Vagina (tissue), 2 donors: ENCODE data around the gene F3. TPM values are rescaled to one million over a fixed set of nuclear protein-coding genes. Genes with fewer than 3 reads are reported as not detected.

Source experiments
- DNase-seq, 2 donors: peaks; one replicate each; pipeline ENCODE4 v3.0.0-alpha.2; 2017; ENCODE audit errors: extremely low spot score in 2 of 2
- H3K27ac ChIP-seq: fragments of 200-600 bp; sonication (generic); one replicate; pipeline ENCODE4 v1.5.1; 2019
- H3K27me3 ChIP-seq: fragments of 200-600 bp; sonication (generic); one replicate; pipeline ENCODE4 v1.5.1; 2019
- H3K36me3 ChIP-seq, 2 donors: fragments of 200-600 bp; sonication (generic); one replicate each; pipeline ENCODE4 v1.5.1; 2017 to 2019
- H3K4me1 ChIP-seq: fragments of 200-600 bp; sonication (generic); one replicate; pipeline ENCODE4 v1.5.1; 2019
- H3K4me3 ChIP-seq, 2 donors: fragments of 200-600 bp; sonication (generic); 1 replicate in 1 of 2; 2 replicates in 1 of 2; pipeline ENCODE4 v1.5.1; 2016 to 2019
- H3K9me3 ChIP-seq: fragments of 200-600 bp; sonication (generic); one replicate; pipeline ENCODE4 v1.5.1; 2019
- CTCF ChIP-seq, 3 experiments: fragments of 450-650 bp in 2 of 3; fragments of 200-600 bp in 1 of 3; sonication (generic) in 1 of 3; IDR thresholded peaks; one replicate each; pipeline ENCODE4 v1.5.1; 2017 to 2019; ENCODE audit warnings: antibody characterized with exemption in 3 of 3, mild to moderate bottlenecking in 2 of 3, moderate library complexity in 2 of 3
- POLR2A ChIP-seq, 2 donors: fragments of 450-650 bp; IDR thresholded peaks; one replicate each; pipeline ENCODE4 v1.6.1; 2017; ENCODE audit warnings: antibody characterized with exemption in 2 of 2, mild to moderate bottlenecking in 2 of 2, moderate library complexity in 2 of 2
- POLR2AphosphoS5 ChIP-seq, 2 donors: sonication (generic); formaldehyde crosslinking; IDR thresholded peaks; one replicate each; pipeline ENCODE4 v1.9.0; 2017; ENCODE audit warnings: antibody characterized with exemption in 2 of 2, mild to moderate bottlenecking in 2 of 2, low read depth in 1 of 2; ENCODE audit not compliant: insufficient read depth in 1 of 2
- intact Hi-C: fragments of 100-400 bp; cut with DNase I; formaldehyde crosslinking; loops from one replicate; pipeline ENCODE4 v1.15.1; 2023
- total RNA-seq: library from RNA; depleted of rRNA; stranded (reverse); fragments of >200 nt; gene quantifications from one replicate; pipeline ENCODE4 v1.2.3, GENCODE V29; 2016

Gene F3
- total RNA-seq, 1 donor from 2014 or later, result 63.6 TPM

DNA sequence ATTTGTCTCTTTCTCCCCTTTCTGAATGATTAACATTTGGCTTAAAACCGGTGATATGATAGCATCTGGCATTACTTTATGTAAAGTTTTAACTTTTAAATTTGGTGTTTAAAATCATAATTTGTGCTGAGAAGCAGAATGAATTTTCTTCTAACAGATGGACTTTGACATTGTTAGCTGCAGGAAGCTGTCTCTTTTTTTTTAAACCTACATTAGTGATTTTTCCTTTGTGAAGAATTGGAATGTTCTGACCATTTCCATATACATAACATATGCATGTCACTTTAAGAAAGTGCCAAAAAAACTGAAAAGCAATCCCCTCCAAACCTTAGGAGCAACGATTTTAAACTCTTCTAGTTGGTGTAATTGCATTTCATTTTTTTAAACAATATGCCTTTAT, 22.2 kb downstream of the F3 start:
- Histone ChIP-seq H3K27me3 (no peaks in the 10 kb centered on the region), H3K27ac (no peak overlapping the region), H3K4me1 (no peaks in the 10 kb centered on the region), H3K36me3 (peaks cover 0 to 10% of the 10 kb centered on the region in 2 donors), H3K9me3 (no peaks in the 10 kb centered on the region), H3K4me3 (no peak overlapping the region)
- intact Hi-C loops, result loop anchor here (5.0 kb wide), 1 partner anchor 288 kb away; no protein-coding TSS in a partner anchor
- no peak for DNase-seq
- TF ChIP-seq CTCF (IDR thresholded peaks at IDR 0.05), result no peak
- TF ChIP-seq POLR2A (IDR thresholded peaks at IDR 0.05), result no peak
- no peak for TF ChIP-seq POLR2AphosphoS5 (IDR thresholded peaks at IDR 0.05; ENCODE audit: insufficient read depth in 1 of 2, low read depth in 1 of 2)

DNA sequence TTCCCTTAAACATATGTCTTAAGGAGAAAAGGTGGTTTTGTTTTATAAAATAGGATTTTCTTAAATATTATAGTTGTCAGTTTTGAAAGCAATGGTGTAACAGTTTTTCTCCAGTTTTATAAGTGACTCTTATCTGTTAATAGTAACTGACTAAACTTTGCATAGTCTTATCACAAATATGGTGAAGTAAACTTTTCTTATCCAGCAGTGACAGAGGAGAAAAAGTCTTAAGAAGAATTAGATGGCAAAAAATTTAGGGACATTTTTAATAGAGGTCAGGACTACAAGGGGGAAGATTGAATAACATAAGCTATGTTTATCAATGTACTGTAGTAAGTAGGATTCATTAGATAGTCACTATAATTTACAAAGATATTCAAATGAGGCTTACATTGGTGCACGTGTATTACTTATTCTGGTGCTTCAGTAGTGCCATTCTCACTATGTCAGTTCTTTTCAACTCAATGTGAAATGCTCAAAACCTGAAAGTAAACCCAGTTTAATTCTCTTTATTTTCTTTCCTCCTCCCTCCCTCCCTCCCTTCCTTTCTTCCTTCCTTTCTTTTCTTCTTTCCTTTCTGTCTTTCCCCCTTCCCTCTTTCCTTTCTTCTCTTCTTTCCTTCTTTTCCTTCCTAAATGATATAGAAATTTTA, 26.1 kb downstream of the F3 start:
- H3K27me3 ChIP-seq, result no peaks in the 10 kb centered on the region
- TF ChIP-seq POLR2A (IDR thresholded peaks at IDR 0.05) (no peak), CTCF (IDR thresholded peaks at IDR 0.05) (no peak)
- intact Hi-C loops, result loop anchor here (5.0 kb wide), 1 partner anchor 292 kb away; no protein-coding TSS in a partner anchor

GRCh38 chr1:94514095-94514727, 27.3 kb downstream of the F3 start:
- no peak for DNase-seq
- no peak for TF ChIP-seq CTCF (IDR thresholded peaks at IDR 0.05)
- no peak for TF ChIP-seq POLR2AphosphoS5 (IDR thresholded peaks at IDR 0.05; ENCODE audit: insufficient read depth in 1 of 2, low read depth in 1 of 2)
- TF ChIP-seq POLR2A (IDR thresholded peaks at IDR 0.05), result no peak

More for the DNA sequence above, 26.1 kb downstream of the F3 start:
- no peaks in the 10 kb centered on the region for H3K4me1 ChIP-seq
- DNase-seq, result no peak
- no peaks in the 10 kb centered on the region for H3K9me3 ChIP-seq
- H3K27ac ChIP-seq, result no peak overlapping the region
- H3K36me3 ChIP-seq, result peaks cover 0 to 16% of the 10 kb centered on the region in 2 donors
- no peak overlapping the region for H3K4me3 ChIP-seq

DNA sequence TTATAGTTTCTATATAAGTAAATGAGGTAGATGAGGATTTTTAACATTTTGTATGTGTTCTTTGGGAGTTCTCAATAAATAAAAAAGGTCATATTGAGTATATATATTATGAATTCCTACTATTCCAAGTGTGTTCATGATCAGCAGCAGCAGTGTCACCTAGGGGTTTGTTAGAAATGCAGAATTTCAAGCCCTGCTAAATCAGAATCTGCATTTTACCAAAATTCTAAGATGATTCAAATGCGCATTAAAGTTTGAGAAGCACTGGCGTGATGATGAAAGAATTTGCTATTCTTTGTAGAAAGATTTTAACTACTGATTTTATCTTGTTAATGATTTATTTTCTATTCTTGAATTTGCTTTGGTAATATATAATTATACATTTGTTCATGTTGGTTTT, 28.7 kb downstream of the F3 start:
- Histone ChIP-seq H3K4me1 (no peaks in the 10 kb centered on the region), H3K27me3 (no peaks in the 10 kb centered on the region), H3K27ac (no peak overlapping the region), H3K4me3 (no peak overlapping the region), H3K9me3 (no peaks in the 10 kb centered on the region), H3K36me3 (peaks cover 0 to 17% of the 10 kb centered on the region in 2 donors)
- intact Hi-C loops, result no loop called here
- DNase-seq, result no peak
- TF ChIP-seq POLR2AphosphoS5 (IDR thresholded peaks at IDR 0.05; ENCODE audit: insufficient read depth in 1 of 2, low read depth in 1 of 2) (no peak), CTCF (IDR thresholded peaks at IDR 0.05) (no peak), POLR2A (IDR thresholded peaks at IDR 0.05) (no peak)

More at GRCh38 chr1:94514095-94514727, 27.3 kb downstream of the F3 start:
- intact Hi-C loops, result no loop called here
- Histone ChIP-seq H3K9me3 (no peaks in the 10 kb centered on the region), H3K27me3 (no peaks in the 10 kb centered on the region), H3K4me1 (no peaks in the 10 kb centered on the region), H3K27ac (no peak overlapping the region), H3K36me3 (peaks cover 0 to 19% of the 10 kb centered on the region in 2 donors), H3K4me3 (no peak overlapping the region)

DNA sequence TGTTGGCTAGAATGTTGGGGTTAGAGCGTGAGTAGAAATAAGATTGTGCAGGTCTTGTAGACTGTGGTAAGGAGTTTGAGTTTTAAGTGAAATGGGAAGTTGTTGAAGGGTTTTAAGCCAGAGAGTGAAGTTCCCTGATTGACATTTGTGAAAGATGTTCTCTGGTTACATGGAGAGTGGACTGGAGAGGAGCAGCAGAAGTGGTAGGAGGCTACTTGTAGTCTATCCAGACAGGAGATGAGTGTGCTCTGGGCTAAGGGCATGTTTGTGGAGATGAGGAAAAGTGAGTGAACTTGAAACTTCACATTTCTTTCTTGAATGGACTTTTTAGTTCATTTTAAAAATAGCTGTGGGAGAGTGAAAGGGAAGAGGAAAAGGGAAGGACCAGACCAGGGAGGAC, 37.0 kb downstream of the F3 start:
- H3K27me3 ChIP-seq, result no peaks in the 10 kb centered on the region
- DNase-seq, result no peak
- no peaks in the 10 kb centered on the region for H3K4me1 ChIP-seq
- intact Hi-C loops, result no loop called here
- no peaks in the 10 kb centered on the region for H3K9me3 ChIP-seq
- H3K27ac ChIP-seq, result no peak overlapping the region
- no peak for TF ChIP-seq CTCF (IDR thresholded peaks at IDR 0.05)
- no peak for TF ChIP-seq POLR2A (IDR thresholded peaks at IDR 0.05)
- no peak for TF ChIP-seq POLR2AphosphoS5 (IDR thresholded peaks at IDR 0.05; ENCODE audit: insufficient read depth in 1 of 2, low read depth in 1 of 2)
- H3K4me3 ChIP-seq, result no peak overlapping the region
- H3K36me3 ChIP-seq, result peaks cover 0 to 17% of the 10 kb centered on the region in 2 donors
